Fibroblast of skin of left quadriceps (primary cell): ENCODE results near the gene PDCD1.

Experiments
- DNase-seq, 2 experiments: peaks; one replicate each; pipeline ENCODE4 v3.0.0-alpha.2; 2013; ENCODE audit warnings: low read depth in 2 of 2

PDCD1 gene

DNA sequence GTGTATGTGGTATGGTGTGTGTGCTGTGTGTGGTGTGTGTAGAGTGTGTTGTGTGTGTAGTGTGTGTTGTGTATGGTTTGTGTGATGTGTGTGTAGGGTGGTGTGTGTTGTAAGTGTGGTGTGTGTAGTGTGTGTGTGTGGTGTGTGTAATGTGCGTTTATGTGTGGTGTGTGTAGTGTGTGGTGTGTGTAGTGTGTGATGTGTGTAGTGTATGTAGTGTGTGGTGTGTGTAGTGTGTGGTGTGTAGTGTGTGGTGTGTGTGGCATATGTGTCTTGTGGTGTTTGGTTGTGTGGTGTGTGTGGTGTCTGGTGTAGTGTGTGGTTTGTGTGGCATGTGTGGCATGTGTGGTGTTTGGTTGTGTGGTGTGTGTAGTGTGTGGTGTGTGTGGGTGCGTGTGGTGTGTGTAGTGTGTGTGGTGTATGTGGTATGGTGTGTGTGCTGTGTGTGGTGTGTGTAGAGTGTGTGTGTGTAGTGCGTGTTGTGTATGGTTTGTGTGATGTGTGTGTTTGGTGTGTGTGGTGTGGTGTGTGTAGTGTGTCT is 6.8 kb upstream of the PDCD1 start:
- no peak for DNase-seq

DNA sequence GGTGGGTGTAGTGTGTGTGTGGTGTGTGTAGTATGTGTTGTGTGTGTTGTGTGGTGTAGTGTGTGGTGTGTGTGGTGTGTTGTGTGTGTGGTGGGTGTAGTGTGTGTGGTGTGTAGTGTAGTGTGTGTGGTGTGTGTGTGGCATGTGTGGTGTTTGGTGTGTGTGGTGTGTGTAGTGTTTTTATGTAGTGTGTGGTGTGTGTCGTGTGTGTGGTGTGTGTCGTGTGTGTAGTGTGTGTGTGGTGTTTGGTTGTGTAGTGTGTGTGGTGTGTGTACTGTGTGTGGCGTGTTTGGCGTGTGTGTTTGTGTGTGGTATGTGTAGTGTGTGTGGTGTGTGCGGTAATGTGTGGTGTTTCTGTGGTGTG is 6.1 kb upstream of the PDCD1 start:
- no peak for DNase-seq

DNA sequence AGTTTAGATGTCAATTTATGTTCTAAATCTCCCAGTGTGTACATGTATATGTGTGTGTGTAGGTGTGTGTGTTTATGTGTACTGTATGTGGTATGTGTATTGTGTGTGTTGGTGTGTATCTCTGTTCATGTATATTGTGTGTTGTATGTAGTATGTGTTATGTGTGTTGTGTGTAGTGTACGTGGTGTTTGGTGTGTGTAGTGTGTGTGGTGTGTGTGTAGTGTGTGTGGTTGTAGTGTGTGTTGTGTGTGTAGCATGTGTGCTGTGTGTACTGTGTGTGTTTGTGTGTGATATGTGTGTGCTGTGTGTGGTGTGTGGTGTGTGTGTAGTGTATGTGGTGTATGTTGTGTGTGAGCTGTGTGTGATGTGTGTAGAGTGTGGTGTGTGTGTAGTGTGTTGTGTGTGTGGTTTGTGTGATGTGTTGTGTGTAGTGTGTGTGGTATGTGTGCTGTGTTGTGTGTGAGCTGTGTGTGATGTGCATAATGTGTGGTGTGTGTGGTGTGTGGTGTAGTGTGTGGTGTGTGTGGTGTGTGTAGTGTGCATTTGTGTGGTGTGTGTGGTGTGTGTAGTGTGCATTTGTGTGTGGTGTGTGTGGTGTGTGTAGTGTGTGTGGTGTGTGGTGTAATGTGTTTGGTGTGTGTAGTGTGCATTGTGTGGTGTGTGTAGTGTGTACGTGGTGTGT is 5.6 kb upstream of the PDCD1 start:
- no peak for DNase-seq

DNA sequence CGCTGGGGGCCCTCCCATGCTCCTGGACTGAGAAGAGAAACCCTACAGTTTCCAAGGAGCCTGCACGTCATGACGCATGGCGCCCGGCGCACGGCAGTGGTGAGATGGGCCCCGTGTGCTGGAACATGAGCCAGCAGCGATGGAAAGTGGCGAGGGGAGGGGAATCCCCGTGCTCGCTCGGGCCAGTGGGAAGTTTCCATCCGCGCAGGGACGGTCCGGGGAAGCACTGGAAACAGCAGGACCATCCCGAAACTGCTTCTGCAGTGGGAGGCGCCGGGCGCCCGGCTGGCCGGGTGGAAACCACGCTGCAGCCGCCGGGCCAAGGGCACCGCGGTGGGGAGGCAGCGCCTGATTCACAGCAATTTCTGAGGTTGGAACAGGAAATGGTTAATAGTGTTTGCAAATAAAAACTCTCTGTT is 4.9 kb upstream of the PDCD1 start:
- no peak for DNase-seq

DNA sequence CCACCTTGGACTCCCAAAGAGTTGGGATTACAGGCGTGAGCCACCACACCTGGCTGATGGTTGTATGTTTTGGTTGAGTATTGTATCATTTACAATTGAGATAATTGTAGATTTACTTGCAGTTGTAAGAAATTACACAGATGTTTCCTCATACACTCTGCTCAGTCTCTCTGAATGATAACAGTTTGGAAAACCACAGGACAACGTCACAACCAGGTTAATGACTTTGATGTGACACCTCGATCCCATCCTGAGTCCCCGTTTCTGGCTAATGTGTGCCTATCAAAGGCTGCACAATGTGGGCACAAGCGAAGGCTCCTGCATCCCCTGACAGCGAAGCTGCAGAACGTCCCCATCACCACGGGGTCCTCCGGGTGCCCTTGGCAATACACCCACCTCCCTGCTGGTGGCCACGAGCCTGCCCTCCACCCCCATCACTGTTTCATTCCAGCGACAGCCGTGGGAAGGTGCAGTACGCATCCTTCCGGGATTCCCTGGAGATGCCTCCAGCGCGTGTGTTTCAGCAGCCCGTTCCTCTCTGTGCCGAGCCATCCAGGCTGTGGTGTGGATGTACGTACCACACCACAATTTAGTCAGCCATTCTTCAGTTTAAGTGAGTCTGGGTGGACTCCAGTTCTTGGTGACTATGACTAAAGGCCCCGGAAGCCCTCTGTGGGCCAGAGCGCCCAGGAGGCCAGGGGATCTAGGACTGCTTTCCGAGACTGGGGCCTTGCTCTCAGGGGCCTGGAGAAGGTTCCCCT is 4.3 kb upstream of the PDCD1 start:
- DNase-seq: no peak

DNA sequence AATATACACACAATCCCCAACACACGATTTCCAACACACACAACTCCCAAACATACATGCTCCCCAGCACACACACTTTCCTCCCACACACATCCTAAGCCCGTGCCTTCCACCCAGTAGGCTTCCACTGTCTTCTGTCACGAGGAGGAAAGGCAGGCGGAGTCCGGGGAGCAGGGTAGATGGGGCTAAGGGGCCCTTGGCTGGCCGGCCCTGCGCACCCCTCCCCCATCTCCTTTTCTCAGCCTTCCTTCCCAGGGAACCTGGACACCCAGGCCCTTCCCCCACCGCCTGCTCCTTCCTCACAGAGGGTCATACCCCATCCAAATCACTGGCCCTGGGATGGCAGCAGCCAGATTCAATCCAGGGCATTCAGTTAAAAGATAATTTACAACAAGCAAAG is 3.4 kb upstream of the PDCD1 start:
- no peak for DNase-seq

DNA sequence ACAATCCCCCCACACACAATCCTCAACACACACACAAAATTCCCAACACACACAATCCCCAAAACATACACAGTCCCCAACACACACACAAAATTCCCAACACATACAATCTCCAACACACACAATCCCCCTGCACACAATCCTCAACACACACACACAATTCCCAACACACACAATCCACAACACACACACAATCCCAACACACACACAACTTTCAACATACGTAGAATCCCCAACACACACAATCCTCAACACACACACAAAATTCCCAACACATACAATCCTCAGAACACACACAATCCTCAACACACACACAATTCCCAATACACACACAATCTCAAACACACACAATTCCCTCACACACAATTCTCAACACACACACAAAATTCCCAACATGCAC is 2.6 kb upstream of the PDCD1 start:
- no peak for DNase-seq

DNA sequence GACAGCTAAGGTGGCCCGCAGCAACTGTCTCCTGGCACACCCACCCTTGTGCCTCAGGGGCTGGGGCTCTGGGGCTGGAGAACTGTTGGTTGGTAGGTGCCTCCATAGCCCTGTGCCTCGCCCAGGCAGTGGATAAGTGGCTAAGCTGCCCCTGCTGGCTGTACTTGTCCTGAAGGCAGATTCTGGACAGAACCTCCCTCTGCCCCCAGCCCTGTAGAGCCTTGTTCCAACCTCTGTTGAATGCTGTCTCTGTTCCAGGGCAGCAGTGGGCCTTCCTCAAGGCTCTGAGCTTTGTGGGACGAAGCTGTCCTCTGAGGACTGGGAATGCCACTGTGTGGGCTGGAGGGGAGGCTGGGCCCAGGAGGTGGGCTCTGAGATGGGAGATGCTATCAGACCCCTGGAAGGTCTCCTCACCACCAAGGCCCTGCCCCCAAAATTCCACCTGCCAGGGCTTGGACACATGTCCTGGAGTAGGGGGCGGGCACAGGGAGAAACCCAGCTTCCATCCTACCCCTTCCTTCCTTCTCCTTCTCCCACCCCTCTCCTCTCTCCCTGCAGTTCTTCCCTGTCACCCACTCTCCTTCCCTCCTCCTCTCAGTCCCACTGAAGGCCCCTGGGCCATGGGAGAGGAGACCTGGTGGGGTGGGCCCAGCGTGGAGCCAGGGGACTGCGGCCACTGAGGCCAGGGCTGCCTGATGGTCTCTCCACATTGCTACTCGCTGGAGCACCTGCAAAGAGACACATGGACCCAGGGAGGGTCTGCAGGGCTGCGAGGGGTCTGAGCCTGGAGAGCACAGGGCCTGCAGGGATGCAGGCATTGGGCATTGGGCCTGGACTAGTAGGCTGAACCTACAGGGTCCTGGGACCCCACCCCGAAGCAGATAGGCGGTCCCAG is 1.7 kb upstream of the PDCD1 start:
- DNase-seq: no peak

DNA sequence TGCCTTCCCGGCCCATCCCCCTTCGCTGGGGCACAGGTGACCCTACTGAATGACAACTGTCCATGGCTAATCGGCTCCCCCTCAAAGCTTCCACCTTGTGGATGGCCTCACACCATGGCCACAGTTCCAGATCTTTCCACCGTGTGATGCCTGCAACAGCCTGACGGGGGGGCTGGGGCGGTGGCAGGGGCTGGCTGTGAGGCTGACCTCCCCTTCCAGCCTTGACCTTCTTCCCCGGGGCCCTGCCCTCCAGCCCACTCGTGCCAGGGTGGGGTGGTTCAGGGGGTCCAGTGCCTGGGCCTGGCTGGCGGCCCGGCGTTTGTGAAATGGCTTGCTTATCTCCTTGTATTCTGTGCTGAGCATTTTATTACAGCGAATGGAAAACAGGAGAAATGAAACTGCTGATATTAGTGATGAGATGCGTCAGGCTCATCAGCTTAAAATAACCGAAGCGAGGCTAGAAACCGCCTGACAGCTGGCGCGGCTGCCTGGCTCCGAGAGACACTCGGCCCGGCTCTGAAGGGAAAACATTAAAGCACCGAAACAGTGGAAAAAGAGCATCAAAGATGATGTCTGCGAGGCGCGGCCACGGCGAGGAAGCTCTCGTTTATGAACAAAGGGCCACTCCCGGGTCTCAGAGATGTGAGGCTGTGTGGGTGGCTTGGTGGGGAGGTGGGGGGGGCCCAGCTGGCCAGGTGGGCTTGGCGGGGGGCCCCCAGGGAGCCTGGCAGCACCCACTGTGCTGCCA is 916 bp upstream of the PDCD1 start:
- DNase-seq: no peak

DNA sequence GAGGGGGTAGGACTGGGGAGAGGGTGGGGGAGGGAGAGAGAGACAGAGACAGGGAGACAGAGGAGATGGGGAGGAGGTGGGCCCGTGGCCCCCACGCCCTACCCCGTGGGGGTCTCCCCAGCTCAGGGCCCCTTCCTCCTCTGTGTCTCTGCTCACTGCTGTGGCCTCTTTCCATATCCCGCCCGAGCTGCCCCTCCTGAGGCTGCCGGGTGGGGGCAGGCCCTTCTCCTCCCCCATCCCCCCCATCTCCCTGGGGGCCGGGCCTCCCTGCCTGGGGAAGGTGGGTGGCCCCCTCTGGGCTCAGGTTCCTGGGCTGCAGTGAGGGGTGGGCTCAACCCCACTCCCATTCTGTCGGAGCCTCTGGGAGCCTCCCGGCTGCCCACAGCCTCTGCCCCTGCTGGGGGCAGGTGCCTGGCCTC is 332 bp upstream of the PDCD1 start:
- DNase-seq: no peak

DNA sequence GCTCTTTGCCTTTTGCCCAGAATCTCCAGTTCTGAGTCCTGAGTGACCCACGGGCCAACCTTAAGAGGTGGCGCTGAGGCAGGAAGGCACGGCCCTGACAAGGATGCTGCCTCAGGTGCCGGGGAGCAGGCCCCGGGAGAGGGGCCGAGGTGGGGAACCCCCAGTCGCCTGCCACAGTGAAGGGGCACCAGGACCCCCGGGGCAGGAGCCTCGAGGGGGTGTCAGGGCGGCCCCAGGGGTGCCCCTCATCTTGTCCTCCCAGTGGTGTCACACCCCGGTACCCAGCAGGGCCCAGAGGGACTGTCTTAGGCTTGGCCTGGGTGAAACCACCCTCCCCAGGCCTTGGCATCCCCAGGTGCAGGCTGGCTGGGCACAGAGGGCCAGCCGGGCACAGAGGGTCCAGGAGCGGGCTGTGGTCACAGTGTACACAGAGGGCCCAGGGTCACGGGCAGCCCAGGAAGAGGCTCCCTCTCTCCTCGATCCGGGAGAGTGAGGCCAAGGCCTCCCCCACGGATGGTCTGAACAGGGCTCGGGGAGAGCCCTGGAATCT is 1.0 kb downstream of the PDCD1 start:
- DNase-seq: no peak

DNA sequence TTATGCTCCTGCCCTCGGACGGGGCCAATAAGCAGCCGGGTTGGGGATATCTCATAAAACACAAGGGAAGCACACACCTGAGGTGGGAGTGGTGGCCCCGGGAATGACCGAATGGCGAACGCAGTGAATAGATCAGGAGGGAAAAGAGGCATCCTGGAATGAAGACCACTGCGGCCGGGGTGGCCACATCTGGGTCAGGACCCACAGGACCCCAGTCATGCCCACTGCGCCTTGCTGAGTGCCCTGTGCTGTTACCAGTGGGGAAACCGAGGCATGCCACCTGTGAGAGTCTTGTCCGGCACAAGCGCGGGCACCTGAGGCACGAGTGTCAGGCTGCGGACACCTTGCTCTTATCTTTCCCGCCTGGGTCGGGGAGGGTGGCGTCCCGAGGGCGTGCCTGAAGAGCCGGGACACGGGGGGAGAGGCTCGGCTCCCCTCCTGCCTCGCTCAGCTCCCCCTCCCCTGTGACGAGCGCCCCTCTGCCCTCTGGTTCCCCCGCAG is 1.6 kb downstream of the PDCD1 start:
- no peak for DNase-seq

DNA sequence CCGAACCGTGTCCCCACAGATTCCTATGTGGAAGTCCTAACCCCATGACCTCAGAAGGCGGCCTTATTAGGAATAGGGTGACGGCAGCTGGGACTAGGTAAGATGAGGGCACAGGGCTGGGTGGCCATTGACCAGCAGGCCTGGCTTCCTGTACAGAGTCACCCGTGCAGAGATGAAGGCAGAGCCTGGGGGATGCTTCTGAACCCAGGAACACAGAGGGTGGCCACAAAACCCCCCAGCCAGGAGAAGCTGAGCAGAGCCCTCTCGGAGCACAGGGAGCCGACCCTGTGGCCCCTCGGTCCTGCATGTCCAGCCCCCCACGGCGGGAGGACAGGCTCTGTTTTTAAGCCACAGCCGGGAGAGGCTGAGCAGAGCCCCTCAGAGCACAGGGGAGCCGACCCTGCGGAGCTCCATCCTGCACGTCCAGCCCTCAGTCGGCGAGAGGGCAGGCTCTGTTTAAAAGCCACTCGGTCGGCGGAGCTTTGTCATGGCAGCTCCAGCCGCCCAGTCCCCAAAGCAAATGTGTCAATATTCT is 2.7 kb downstream of the PDCD1 start:
- no peak for DNase-seq

DNA sequence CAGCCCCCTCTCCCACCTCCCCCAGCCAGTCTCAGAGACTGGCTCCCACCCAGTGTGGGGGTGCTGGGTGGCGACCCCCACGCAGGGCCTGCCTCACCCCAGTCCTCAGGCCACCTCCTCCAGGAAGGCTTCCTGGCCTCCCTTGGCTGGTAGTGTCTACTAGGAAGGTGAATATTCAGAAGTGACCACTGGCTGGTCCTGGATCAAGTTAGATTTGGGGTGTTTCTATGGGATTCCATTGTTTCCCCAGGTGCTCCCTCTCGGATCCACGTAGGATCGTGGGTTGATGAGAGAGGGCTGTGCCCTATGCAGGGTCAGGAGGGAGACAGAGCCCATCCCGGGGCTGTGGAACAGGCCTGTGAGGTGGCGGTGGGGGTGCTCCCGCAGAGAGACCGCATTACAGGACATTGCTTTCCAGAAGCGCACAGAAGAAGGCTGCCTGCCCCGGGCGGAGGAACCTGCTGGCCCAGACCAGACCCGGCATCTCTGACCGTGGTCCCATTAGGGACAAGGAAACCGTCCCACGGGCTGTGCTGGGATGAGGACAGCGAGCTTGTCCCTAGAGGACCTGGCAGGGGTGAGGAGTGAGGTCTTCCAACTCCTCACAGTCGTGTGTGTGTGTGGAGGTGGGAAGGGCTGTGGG is 3.3 kb downstream of the PDCD1 start:
- no peak for DNase-seq

DNA sequence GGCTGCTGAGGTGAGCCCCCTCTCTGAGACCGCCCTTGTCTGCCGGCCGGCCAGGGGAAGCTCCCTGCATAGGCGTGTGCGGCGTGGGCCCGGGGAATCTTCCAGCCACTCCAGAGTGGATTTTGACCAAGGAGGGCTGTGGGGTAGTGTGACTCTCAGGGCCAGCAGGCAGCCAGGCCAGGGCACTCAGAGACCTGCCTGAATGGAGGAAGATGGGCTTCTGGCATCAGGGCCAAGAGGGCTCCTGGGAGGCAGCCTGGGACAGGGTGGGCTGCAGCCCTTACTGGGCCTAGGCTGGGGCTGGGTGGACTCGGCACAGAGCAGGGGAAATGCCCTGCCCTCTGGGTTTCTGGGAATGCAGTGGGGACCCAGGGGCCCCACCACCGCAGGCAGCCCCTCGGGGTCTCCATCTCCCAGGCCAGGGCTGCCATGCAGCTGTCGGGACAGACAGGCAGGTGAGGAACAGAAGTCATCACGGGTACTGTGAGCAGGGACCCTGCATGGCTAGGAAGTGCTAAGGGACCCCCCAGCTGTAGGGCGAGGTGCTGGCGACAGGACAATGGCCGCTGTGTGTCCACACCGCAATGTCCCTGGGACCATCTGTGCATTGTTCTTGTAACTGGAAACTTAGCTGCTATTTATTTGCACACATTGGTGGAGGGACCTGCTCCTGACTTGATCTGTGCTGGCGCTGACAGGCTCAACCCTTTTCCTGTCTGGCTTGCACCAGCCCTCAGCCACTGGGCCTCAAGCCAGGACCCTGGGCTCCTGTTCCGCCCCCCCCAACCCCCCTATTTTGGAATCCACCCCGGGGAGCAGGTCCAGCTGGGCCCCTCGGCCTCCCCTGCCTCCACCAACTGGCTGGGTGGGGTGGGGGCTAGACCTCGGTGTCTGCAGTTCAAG is 4.1 kb downstream of the PDCD1 start:
- no peak for DNase-seq

DNA sequence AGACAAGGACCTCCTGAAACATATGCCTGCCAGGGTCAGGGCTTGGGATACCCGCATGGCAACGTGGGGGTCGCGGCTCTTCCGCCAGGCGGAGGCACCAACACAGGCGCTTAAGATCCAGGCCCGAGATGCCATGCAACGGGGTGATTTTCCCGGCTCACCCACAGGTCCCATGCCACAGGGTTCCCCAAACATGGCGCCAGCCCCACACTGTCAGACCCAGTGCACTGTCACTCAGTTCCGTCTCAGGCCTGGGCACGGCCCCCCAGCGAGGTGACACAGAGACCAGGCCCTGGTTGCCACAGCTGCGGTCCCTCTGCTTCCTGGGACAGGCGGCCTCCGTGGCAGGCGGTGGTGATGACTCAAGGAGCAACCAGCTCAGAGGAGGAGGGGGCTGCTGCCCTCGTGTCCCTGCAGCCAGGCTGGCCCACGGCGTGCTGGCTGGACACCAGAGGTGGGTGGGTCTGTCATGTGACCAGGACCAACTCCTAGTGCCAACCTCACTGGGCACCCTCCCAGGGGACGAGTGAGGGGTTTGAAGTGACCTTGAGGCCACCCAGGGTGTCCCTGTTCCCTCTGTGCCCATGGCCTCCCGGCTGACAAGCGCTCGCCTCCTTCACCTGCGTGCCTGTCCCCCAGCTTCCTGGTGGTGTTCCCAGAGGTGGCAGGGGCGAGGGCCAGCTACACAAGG is 4.9 kb downstream of the PDCD1 start:
- no peak for DNase-seq

DNA sequence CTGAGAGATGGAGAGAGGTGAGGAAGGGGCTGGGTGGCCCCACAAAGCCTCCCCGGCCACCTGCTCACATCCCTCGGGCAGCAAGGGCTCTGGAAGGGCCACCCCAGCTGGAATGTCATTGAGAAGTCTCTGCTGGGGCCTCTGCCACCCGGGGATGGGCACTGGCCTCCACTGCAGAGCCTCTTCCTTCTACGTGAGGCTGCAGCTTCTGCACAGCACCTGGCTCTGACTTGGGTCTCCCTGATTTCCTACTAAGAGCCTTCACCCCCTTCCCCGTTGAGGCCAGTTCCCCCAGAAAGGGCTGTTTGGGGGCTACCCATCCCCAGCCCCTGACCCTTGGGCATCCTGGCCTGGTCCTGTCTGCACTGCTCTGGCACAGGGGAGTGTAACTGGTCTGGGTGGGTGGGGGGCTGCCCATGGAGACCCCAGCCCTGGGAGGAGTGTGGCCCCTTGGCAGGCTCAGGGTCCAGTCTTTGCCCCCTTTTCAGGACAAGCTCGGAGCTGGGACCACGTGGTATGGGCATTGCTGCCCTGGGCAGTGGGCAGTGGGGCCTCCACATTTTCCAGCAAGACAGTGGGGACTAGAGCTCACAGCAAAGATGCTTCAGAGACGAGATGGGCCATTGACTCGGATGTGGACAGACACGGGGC is 5.6 kb downstream of the PDCD1 start:
- no peak for DNase-seq
